Esophagus squamous epithelium (tissue), 5 donors: ENCODE results near the gene CAP1. TPM values are rescaled to one million over a fixed set of nuclear protein-coding genes. Genes with fewer than 3 reads are reported as not detected.
A peak's percentile ranks its signal among the peaks of the same experiment; 100 is the strongest.

Source experiments
- DNase-seq: peaks from one replicate; lab custom pipeline; 2025; lab: John Stamatoyannopoulos, UW
- H3K27ac ChIP-seq, 4 donors: fragments of 200-600 bp; sonication (generic); one replicate each; pipeline ENCODE4 v1.5.1; 2016 to 2019; ENCODE audit warnings: mild to moderate bottlenecking in 1 of 4
- H3K27me3 ChIP-seq, 4 donors: fragments of 200-600 bp; sonication (generic); 1 replicate in 3 of 4; 2 replicates in 1 of 4; pipeline versions ENCODE4 v1.5.1 to v1.6.0; 2017 to 2021; ENCODE audit warnings: antibody characterized with exemption in 1 of 4
- H3K36me3 ChIP-seq, 3 donors: fragments of 200-600 bp; sonication (generic); one replicate each; pipeline ENCODE4 v1.5.1; 2016 to 2019
- H3K4me1 ChIP-seq, 3 donors: fragments of 200-600 bp; sonication (generic); one replicate each; pipeline ENCODE4 v1.5.1; 2017 to 2019
- H3K4me3 ChIP-seq, 4 donors: fragments of 200-600 bp; sonication (generic); 1 replicate in 3 of 4; 2 replicates in 1 of 4; pipeline ENCODE4 v1.5.1; 2016 to 2019; ENCODE audit warnings: mild to moderate bottlenecking in 2 of 4, moderate library complexity in 1 of 4
- H3K9me3 ChIP-seq, 3 donors: fragments of 200-600 bp; sonication (generic); one replicate each; pipeline ENCODE4 v1.5.1; 2016 to 2019
- POLR2A ChIP-seq, 4 donors: fragments of 450-650 bp; IDR thresholded peaks; one replicate each; pipeline ENCODE4 v1.6.1; 2017; ENCODE audit warnings: antibody characterized with exemption in 4 of 4, mild to moderate bottlenecking in 4 of 4, moderate library complexity in 3 of 4
- WGBS, 2 donors: methylation state at CpG; one replicate each; pipeline ENCODE4 v1.1.5; 2018; 5-methylcytosine and 5-hydroxymethylcytosine counted together
- intact Hi-C: fragments of 100-400 bp; cut with DNase I; formaldehyde crosslinking; loops from one replicate; pipeline ENCODE4 v1.15.0; 2022
- total RNA-seq, 4 donors: library from RNA; depleted of rRNA; stranded (reverse); fragments of >200 nt; gene quantifications; one replicate each; pipeline ENCODE4 v1.1.0, GENCODE V29; 2016
- TF ChIP-seq, protein P1 (sequence below), 6 experiments: fragments of 450-650 bp in 4 of 6; fragments of 200-600 bp in 2 of 6; sonication (generic) in 2 of 6; IDR thresholded peaks; one replicate each; pipeline ENCODE4 v1.5.1; 2016 to 2019; ENCODE audit warnings: antibody characterized with exemption in 6 of 6, mild to moderate bottlenecking in 4 of 6, moderate library complexity in 4 of 6
- donor health status: DM: yes; HTN: yes; CAD: no.

CAP1 gene
- total RNA-seq, 4 donors from 2014 or later: 157 to 282 (median 227) TPM

DNA sequence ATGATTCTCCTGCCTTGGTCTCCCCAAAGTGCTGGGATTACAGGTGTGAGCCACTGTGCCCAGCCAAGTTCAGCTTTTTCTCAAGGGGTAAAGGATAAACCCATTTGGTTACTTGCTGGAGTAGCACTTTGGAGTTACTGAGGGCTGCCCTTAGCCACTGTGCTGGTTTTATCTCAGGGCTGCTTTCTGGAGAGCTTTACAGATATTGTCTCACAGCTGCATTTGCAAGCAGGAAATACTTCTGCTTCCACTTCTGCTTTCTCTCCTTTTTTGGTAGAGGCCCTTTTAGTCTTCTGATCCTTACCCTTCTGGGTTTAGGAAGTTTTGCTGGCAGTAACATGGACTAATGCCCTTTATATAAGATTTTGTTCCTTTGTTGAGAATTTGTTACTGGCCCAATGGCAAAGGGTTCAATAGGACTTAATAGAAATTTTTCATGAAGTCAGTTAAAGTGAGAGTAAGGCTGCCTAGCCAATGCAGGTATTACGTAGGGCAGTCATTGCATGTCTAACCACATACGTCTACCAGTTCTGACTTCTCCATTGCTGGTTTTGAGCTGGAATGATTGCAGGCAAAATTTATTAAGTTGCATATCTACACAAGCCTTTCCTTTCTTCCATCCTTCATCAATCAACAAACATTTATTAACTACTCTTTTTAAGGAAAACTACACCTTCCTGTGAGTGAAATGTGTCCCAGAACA is 24.4 kb downstream of the CAP1 start:
- no peaks in the 10 kb centered on the region for H3K27me3 ChIP-seq
- no peaks in the 10 kb centered on the region for H3K9me3 ChIP-seq
- peaks cover 0 to 31% (median 10%) of the 10 kb centered on the region in 3 donors for H3K4me1 ChIP-seq
- DNase-seq: no peak
- H3K27ac ChIP-seq: peak overlapping the region in 1 of 4 donors; percentile 19
- H3K36me3 ChIP-seq: peaks cover 28 to 100% (median 57%) of the 10 kb centered on the region in 3 donors
- 52 to 74% methylated on average over 2 of the region's 2 CpGs for WGBS, 2 donors
- intact Hi-C loops: no loop called here
- no peak overlapping the region for H3K4me3 ChIP-seq
- TF ChIP-seq, protein P1, sequence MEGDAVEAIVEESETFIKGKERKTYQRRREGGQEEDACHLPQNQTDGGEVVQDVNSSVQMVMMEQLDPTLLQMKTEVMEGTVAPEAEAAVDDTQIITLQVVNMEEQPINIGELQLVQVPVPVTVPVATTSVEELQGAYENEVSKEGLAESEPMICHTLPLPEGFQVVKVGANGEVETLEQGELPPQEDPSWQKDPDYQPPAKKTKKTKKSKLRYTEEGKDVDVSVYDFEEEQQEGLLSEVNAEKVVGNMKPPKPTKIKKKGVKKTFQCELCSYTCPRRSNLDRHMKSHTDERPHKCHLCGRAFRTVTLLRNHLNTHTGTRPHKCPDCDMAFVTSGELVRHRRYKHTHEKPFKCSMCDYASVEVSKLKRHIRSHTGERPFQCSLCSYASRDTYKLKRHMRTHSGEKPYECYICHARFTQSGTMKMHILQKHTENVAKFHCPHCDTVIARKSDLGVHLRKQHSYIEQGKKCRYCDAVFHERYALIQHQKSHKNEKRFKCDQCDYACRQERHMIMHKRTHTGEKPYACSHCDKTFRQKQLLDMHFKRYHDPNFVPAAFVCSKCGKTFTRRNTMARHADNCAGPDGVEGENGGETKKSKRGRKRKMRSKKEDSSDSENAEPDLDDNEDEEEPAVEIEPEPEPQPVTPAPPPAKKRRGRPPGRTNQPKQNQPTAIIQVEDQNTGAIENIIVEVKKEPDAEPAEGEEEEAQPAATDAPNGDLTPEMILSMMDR (IDR thresholded peaks at IDR 0.05): no peak
- no peak for TF ChIP-seq POLR2A (IDR thresholded peaks at IDR 0.05)

DNA sequence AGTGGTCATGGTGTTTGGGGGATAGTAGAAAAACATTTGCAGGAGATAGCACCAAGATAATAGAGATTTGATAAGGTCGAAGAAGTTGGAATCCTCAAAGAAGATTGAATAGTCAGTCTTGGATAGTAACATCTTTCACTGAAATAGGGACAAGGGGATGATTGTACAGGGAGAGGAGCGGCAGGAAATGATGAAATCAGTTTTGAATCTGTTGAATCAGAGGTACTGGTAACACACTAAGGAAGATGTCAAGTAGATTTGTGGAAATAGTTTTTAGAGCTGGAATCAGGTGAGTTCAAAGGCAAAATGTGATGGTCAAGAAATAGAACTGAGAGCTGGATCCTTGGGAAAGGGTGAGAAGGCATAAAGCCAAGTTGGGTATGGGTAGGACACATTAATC is 26.5 kb downstream of the CAP1 start:
- no peak for TF ChIP-seq POLR2A (IDR thresholded peaks at IDR 0.05)
- TF ChIP-seq, protein P1 (IDR thresholded peaks at IDR 0.05): no peak
- DNase-seq: no peak
- intact Hi-C loops: no loop called here
- Histone ChIP-seq H3K27me3 (no peaks in the 10 kb centered on the region), H3K4me3 (no peak overlapping the region), H3K27ac (no peak overlapping the region), H3K4me1 (peaks cover 0 to 10% (median 0%) of the 10 kb centered on the region in 3 donors), H3K9me3 (no peaks in the 10 kb centered on the region), H3K36me3 (peaks cover 39 to 100% (median 72%) of the 10 kb centered on the region in 3 donors)
- 81 to 89% methylated on average over 2 of the region's 2 CpGs for WGBS, 2 donors

DNA sequence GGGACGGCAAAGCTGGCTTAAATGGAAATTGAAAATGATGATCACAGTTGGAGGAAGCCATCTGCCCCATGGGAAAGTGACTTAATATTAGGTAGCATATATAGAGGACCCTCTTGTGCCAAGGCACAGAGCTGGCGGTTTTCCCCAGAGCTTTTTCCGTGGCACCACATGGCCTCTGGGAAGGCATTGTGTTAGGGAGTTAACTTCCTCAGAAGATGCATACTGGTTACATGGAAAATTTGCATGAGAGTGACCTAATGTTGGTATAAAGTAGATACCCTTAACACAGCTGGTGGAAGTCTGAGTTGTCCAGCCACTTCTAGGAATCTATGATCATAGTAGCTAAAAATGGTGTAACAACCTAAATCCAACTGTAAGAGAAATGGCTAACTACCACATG is 27.3 kb downstream of the CAP1 start:
- peaks cover 0 to 9% (median 0%) of the 10 kb centered on the region in 3 donors for H3K4me1 ChIP-seq
- no peak for DNase-seq
- H3K4me3 ChIP-seq: no peak overlapping the region
- 68 to 71% methylated on average over 3 of the region's 3 CpGs for WGBS, 2 donors
- no peak for TF ChIP-seq POLR2A (IDR thresholded peaks at IDR 0.05)
- TF ChIP-seq, protein P1 (IDR thresholded peaks at IDR 0.05): no peak
- H3K36me3 ChIP-seq: peaks cover 39 to 100% (median 71%) of the 10 kb centered on the region in 3 donors
- no peaks in the 10 kb centered on the region for H3K27me3 ChIP-seq
- H3K9me3 ChIP-seq: no peaks in the 10 kb centered on the region
- H3K27ac ChIP-seq: no peak overlapping the region
- intact Hi-C loops: no loop called here

DNA sequence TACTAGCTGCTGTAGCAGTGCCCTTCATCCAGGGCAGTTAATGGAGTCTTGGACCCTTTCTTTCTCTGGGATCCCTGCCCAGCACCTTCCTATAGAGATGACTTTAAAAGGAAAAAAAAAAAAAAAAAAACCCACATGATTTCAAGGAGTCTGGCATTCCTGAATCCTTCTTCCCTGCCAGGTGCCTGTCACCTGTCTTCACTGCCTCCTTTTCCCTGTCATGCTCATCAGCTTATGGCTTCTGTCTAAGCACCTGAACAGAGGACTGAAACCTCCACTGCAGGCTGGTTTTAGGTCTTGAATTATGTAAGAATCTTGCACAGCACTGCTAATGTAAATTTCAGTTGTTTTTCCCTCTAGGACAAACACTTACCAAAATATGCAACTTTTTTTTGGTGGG is 31.6 kb downstream of the CAP1 start:
- TF ChIP-seq POLR2A (IDR thresholded peaks at IDR 0.05): no peak
- TF ChIP-seq, protein P1 (IDR thresholded peaks at IDR 0.05): no peak
- Histone ChIP-seq H3K27me3 (no peaks in the 10 kb centered on the region), H3K4me3 (no peak overlapping the region), H3K36me3 (peaks cover 22 to 99% (median 53%) of the 10 kb centered on the region in 3 donors), H3K9me3 (no peaks in the 10 kb centered on the region), H3K27ac (no peak overlapping the region), H3K4me1 (peaks cover 0 to 15% (median 9%) of the 10 kb centered on the region in 3 donors)
- no peak for DNase-seq
- intact Hi-C loops: no loop called here

DNA sequence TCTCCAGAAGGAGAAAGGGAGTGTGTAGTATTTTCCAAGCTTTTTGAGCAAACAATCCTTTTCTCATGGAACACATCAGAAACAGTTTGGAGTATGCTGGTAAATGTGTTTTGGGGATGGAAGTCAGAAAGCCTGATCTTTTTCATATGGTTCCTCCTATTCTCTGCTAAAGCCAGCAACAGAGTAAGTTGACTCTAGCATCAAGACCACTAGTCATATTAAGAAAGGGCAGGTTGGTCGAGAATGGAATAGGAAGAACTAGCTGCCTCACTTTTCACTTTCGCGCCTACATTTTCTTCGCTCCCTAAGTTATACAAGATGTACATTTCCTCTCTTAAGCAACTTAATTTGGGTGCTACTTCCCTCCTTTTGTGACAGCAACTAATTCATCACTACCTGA is 32.5 kb downstream of the CAP1 start:
- intact Hi-C loops: no loop called here
- Histone ChIP-seq H3K27me3 (no peaks in the 10 kb centered on the region), H3K4me1 (peaks cover 0 to 21% (median 9%) of the 10 kb centered on the region in 3 donors), H3K36me3 (peaks cover 14 to 98% (median 44%) of the 10 kb centered on the region in 3 donors), H3K9me3 (no peaks in the 10 kb centered on the region), H3K4me3 (no peak overlapping the region), H3K27ac (no peak overlapping the region)
- WGBS, 2 donors: 89 to 93% methylated on average over 4 of the region's 4 CpGs
- DNase-seq: no peak
- TF ChIP-seq, protein P1 (IDR thresholded peaks at IDR 0.05): no peak
- no peak for TF ChIP-seq POLR2A (IDR thresholded peaks at IDR 0.05)
